Renal cortical epithelial cell (primary cell): Measurements from ENCODE around the gene DIPK1B. TPM values are rescaled to one million over a fixed set of nuclear protein-coding genes. Genes with fewer than 3 reads are reported as not detected.

Source experiments
- DNase-seq: peaks from one replicate; pipeline ENCODE4 v3.0.0-alpha.2; 2011; ENCODE audit warnings: low read depth
- total RNA-seq: library from RNA; depleted of rRNA; stranded (reverse); fragments of >200 nt; gene quantifications from 2 replicates; pipeline ENCODE4 v1.2.3, GENCODE V29; 2014

DIPK1B gene
- total RNA-seq, 1 donor from 2014 or later: 4.0 TPM

- DNase-seq: no peak
Measured at GRCh38 chr9:136738960-136739359, 26.6 kb downstream of the DIPK1B start.

- DNase-seq: no peak
Measured at GRCh38 chr9:136739509-136739908, 27.1 kb downstream of the DIPK1B start.

- no peak for DNase-seq
Measured at GRCh38 chr9:136740069-136740468, 27.7 kb downstream of the DIPK1B start.

- DNase-seq: no peak
Measured at GRCh38 chr9:136740491-136740890, 28.1 kb downstream of the DIPK1B start.

GRCh38 chr9:136740971-136741882 is 28.9 kb downstream of the DIPK1B start:
- no peak for DNase-seq

- DNase-seq: no peak
Measured at GRCh38 chr9:136741883-136742571, 29.7 kb downstream of the DIPK1B start.

- DNase-seq: no peak
Measured at GRCh38 chr9:136742591-136743391, 30.4 kb downstream of the DIPK1B start, which contains the start of gene LCN10. Gene LCN10, minus strand, starts transcription at chr9:136742940. Its CDS starts 37 bp downstream, at chr9:136742903.

GRCh38 chr9:136743639-136744211 is 31.4 kb downstream of the DIPK1B start:
- DNase-seq: no peak

- DNase-seq: no peak
Measured at GRCh38 chr9:136744773-136745172, 32.4 kb downstream of the DIPK1B start.

GRCh38 chr9:136745389-136746154 is 33.2 kb downstream of the DIPK1B start:
- DNase-seq: no peak

GRCh38 chr9:136746155-136746490 is 33.8 kb downstream of the DIPK1B start:
- DNase-seq: no peak

- no peak for DNase-seq
Measured at GRCh38 chr9:136746621-136747020, 34.2 kb downstream of the DIPK1B start.

- no peak for DNase-seq
Measured at GRCh38 chr9:136747161-136748060, 35.0 kb downstream of the DIPK1B start.

- no peak for DNase-seq
Measured at GRCh38 chr9:136748201-136748600, 35.8 kb downstream of the DIPK1B start, which contains the start of gene LCN6. Gene LCN6, minus strand, starts transcription at chr9:136748525. Its CDS starts 42 bp downstream, at chr9:136748483.

GRCh38 chr9:136748666-136749611 is 36.6 kb downstream of the DIPK1B start:
- no peak for DNase-seq

- peak; percentile 34 for DNase-seq
Measured at GRCh38 chr9:136750526-136750925, 38.2 kb downstream of the DIPK1B start.

- no peak for DNase-seq
Measured at GRCh38 chr9:136751244-136751643, 38.9 kb downstream of the DIPK1B start.

GRCh38 chr9:136751814-136752213 is 39.4 kb downstream of the DIPK1B start:
- DNase-seq: no peak
